ENCODE data around the gene IFT122. TPM values are rescaled to one million over a fixed set of nuclear protein-coding genes. Genes with fewer than 3 reads are reported as not detected.
"Not testable (repeated sequence)": the region's sequence is repeated elsewhere in the genome, so short reads cannot be mapped to it uniquely, and the experiment has no call there.

Gene IFT122
- total RNA-seq, 6 donors from 2014 or later = 23.7 to 126 (median 29.1) TPM

GRCh38 chr3:129476586-129476985, 36.6 kb downstream of the IFT122 start:
- 93 to 95% methylated on average over 6 of the region's 6 CpGs for WGBS, 2 donors
- Histone ChIP-seq H3K4me3 (no peak overlapping the region), H3K4me1 (peaks cover 0 to 6% (median 1%) of the 10 kb centered on the region in 4 donors), H3K27me3 (no peaks in the 10 kb centered on the region), H3K36me3 (peaks cover 5 to 70% (median 38%) of the 10 kb centered on the region in 4 donors), H3K27ac (no peak overlapping the region), H3K9me3 (no peaks in the 10 kb centered on the region)
- TF ChIP-seq, protein P1, sequence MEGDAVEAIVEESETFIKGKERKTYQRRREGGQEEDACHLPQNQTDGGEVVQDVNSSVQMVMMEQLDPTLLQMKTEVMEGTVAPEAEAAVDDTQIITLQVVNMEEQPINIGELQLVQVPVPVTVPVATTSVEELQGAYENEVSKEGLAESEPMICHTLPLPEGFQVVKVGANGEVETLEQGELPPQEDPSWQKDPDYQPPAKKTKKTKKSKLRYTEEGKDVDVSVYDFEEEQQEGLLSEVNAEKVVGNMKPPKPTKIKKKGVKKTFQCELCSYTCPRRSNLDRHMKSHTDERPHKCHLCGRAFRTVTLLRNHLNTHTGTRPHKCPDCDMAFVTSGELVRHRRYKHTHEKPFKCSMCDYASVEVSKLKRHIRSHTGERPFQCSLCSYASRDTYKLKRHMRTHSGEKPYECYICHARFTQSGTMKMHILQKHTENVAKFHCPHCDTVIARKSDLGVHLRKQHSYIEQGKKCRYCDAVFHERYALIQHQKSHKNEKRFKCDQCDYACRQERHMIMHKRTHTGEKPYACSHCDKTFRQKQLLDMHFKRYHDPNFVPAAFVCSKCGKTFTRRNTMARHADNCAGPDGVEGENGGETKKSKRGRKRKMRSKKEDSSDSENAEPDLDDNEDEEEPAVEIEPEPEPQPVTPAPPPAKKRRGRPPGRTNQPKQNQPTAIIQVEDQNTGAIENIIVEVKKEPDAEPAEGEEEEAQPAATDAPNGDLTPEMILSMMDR (IDR thresholded peaks at IDR 0.05) = no peak
- no peak for TF ChIP-seq POLR2AphosphoS5 (IDR thresholded peaks at IDR 0.05)
- no peak for TF ChIP-seq POLR2A (IDR thresholded peaks at IDR 0.05)
- no peak for TF ChIP-seq EP300 (IDR thresholded peaks at IDR 0.05)
- no peak for DNase-seq
- ATAC-seq (ENCODE audit: low FRiP score in 2 of 2) = no peak

GRCh38 chr3:129481225-129481765, 41.3 kb downstream of the IFT122 start:
- Histone ChIP-seq H3K4me1 (peaks cover 12 to 21% (median 19%) of the 10 kb centered on the region in 4 donors), H3K27ac (peak overlapping the region; percentile 5 to 48 (median 31)), H3K36me3 (peaks cover 4 to 82% (median 39%) of the 10 kb centered on the region in 4 donors)
- DNase-seq; H3K27me3 ChIP-seq; ATAC-seq (ENCODE audit: low FRiP score in 2 of 2); H3K4me3 ChIP-seq; H3K9me3 ChIP-seq: not testable (repeated sequence)
- 56 to 64% methylated on average over 3 to 6 of the region's 11 CpGs for WGBS, 2 donors

DNA sequence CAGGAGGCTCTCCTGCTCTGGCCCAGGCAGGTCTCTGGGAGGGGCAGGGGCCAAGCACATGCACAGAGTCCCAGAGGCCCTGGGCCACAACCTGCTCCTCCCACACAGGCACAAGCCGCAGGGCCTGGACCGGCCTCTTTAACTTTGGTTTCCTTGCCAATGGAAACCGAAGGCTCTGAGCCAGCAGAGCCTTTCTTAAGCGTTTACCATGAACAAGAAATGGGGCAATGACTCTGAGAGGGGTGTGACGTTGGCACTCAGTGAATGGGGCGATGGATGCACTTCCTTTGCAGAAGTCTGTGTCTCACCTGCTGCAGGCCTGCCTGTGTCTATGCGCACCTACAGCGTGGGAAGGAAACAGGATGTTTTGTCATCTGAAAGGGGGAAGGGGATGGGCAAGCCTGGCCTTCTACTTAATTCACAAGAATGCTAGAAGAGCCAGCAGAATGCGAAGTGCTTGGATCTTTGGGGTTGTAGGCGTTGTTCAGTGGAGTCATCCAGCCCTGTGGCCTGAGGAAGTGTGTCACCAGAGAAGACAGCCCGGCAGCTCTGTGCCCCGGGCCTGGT, 41.8 kb downstream of the IFT122 start:
- no peaks in the 10 kb centered on the region for H3K27me3 ChIP-seq
- 72 to 78% methylated on average over 11 to 12 of the region's 12 CpGs for WGBS, 2 donors
- H3K4me1 ChIP-seq = peaks cover 17 to 27% (median 24%) of the 10 kb centered on the region in 4 donors
- TF ChIP-seq EP300 (IDR thresholded peaks at IDR 0.05) (no peak), POLR2A (IDR thresholded peaks at IDR 0.05) (no peak), POLR2AphosphoS5 (IDR thresholded peaks at IDR 0.05) (no peak)
- TF ChIP-seq, protein P1 (IDR thresholded peaks at IDR 0.05) = no peak
- ATAC-seq (ENCODE audit: low FRiP score in 2 of 2) (peak; percentile 43 to 57), DNase-seq (peak in 1 of 2 donors; percentile 36)
- H3K4me3 ChIP-seq = no peak overlapping the region
- H3K27ac ChIP-seq = peak overlapping the region; percentile 16 to 48 (median 31)
- H3K36me3 ChIP-seq = peaks cover 0 to 76% (median 33%) of the 10 kb centered on the region in 4 donors
- H3K9me3 ChIP-seq = no peaks in the 10 kb centered on the region

- H3K27ac ChIP-seq = no peak overlapping the region
- WGBS, 2 donors = 83 to 94% methylated on average over 1 of the region's 1 CpG
- no peaks in the 10 kb centered on the region for H3K9me3 ChIP-seq
- no peak overlapping the region for H3K4me3 ChIP-seq
- no peaks in the 10 kb centered on the region for H3K27me3 ChIP-seq
- peaks cover 19 to 33% (median 30%) of the 10 kb centered on the region in 4 donors for H3K4me1 ChIP-seq
- TF ChIP-seq, protein P1 (IDR thresholded peaks at IDR 0.05) = no peak
- TF ChIP-seq POLR2A (IDR thresholded peaks at IDR 0.05) (no peak), POLR2AphosphoS5 (IDR thresholded peaks at IDR 0.05) (no peak)
- DNase-seq = no peak
- H3K36me3 ChIP-seq = peaks cover 0 to 67% (median 28%) of the 10 kb centered on the region in 4 donors
- ATAC-seq (ENCODE audit: low FRiP score in 2 of 2) = no peak
Measured at GRCh38 chr3:129482721-129483120, 42.7 kb downstream of the IFT122 start.

GRCh38 chr3:129483870-129484269, 43.8 kb downstream of the IFT122 start:
- peaks cover 0 to 57% (median 20%) of the 10 kb centered on the region in 4 donors for H3K36me3 ChIP-seq
- peaks cover 19 to 36% (median 31%) of the 10 kb centered on the region in 4 donors for H3K4me1 ChIP-seq
- H3K9me3 ChIP-seq = no peaks in the 10 kb centered on the region
- no peak overlapping the region for H3K27ac ChIP-seq
- 93 to 95% methylated on average over 8 of the region's 8 CpGs for WGBS, 2 donors
- TF ChIP-seq EP300 (IDR thresholded peaks at IDR 0.05) (no peak), POLR2A (IDR thresholded peaks at IDR 0.05) (no peak), POLR2AphosphoS5 (IDR thresholded peaks at IDR 0.05) (no peak)
- TF ChIP-seq, protein P1 (IDR thresholded peaks at IDR 0.05) = no peak
- ATAC-seq (ENCODE audit: low FRiP score in 2 of 2) (no peak), DNase-seq (no peak)
- no peaks in the 10 kb centered on the region for H3K27me3 ChIP-seq
- no peak overlapping the region for H3K4me3 ChIP-seq

- H3K9me3 ChIP-seq; DNase-seq; ATAC-seq (ENCODE audit: low FRiP score in 2 of 2); H3K4me3 ChIP-seq; H3K27me3 ChIP-seq: not testable (repeated sequence)
- Histone ChIP-seq H3K36me3 (peaks cover 0 to 49% (median 14%) of the 10 kb centered on the region in 4 donors), H3K4me1 (peaks cover 23 to 39% (median 33%) of the 10 kb centered on the region in 4 donors), H3K27ac (peak overlapping the region; percentile 45 to 81 (median 76))
- 89 to 97% methylated on average over 6 of the region's 6 CpGs for whole genome bisulfite sequencing, 2 donors
Measured at GRCh38 chr3:129485146-129485545, 45.1 kb downstream of the IFT122 start.

Data from upper lobe of left lung (tissue), 6 donors.